Stomach smooth muscle (tissue), 2 donors: ENCODE results near the gene ST6GALNAC1.

Source experiments
- H3K27ac ChIP-seq: one replicate; pipeline ENCODE4 v1.7.0; 2013; ENCODE audit warnings: mild to moderate bottlenecking, low read length, inconsistent platforms
- H3K27me3 ChIP-seq, 2 donors: one replicate each; pipeline ENCODE4 v1.7.0; 2013; ENCODE audit warnings: low read length in 2 of 2; ENCODE audit not compliant: insufficient read depth in 2 of 2, control insufficient read depth in 1 of 2
- H3K36me3 ChIP-seq, 2 donors: one replicate each; pipeline ENCODE4 v1.7.0; 2013; ENCODE audit warnings: low read length in 2 of 2; ENCODE audit not compliant: control insufficient read depth in 2 of 2, insufficient read depth in 2 of 2
- H3K4me1 ChIP-seq: one replicate; pipeline ENCODE4 v1.7.0; 2013; ENCODE audit warnings: low read length; ENCODE audit not compliant: control insufficient read depth, insufficient read depth
- H3K4me3 ChIP-seq, 2 donors: one replicate each; pipeline ENCODE4 v1.7.0; 2013; ENCODE audit warnings: low read length in 2 of 2
- H3K9ac ChIP-seq, 2 donors: one replicate each; pipeline ENCODE4 v1.7.0; 2013; ENCODE audit warnings: low read length in 2 of 2, mild to moderate bottlenecking in 1 of 2
- H3K9me3 ChIP-seq, 2 donors: one replicate each; pipeline ENCODE4 v1.7.0; 2013; ENCODE audit warnings: low read length in 2 of 2; ENCODE audit not compliant: control insufficient read depth in 2 of 2
- donor health status: healthy.
- donor health status: Pancreatic carcinoma.

Gene ST6GALNAC1

DNA sequence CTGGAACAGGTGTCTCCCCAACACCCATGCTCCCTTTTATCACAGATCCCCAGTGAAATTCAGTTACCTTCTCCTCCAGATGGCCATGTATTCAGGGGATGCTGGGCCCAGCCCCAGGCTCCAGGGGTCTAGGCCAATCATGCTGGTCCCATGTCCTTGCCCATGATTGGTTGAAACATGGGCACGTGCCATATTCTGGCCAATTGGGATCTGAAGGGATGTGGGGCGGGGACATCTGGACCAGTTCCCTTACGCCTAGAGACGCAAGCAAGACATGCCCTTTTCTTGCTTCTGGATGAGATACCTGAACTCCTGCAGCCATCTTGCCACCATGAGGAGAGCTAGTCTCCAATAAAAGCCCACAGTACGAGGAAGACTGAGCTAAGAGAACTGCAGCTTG, 31.0 kb upstream of the ST6GALNAC1 start:
- H3K27me3 ChIP-seq, result no peaks in the 10 kb centered on the region
- peaks cover 11% of the 10 kb centered on the region for H3K4me1 ChIP-seq
- no peak overlapping the region for H3K4me3 ChIP-seq
- H3K9ac ChIP-seq, result no peak overlapping the region
- H3K9me3 ChIP-seq, result no peaks in the 10 kb centered on the region
- H3K27ac ChIP-seq, result no peak overlapping the region
- H3K36me3 ChIP-seq, result peaks cover 11 to 19% of the 10 kb centered on the region in 2 donors

DNA sequence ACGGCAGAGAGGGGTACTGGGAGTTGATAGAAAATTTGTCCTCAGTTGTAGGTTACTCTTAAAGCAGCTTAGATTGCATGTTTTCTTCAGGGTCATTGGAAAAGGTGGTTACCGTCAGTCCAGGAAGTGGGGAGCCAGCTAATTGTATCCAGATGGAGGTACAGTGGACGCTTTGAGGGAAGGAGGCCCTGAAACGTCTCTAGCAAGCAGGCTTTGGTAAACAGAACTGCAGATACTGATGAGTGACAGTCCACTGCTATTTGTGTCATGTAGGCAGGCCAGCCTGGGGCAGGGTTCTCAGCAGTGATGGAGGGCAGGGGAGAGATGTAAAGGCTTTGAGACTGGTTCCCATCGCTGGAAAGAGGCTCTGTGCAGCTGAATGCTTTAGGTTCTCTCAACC, 30.2 kb upstream of the ST6GALNAC1 start:
- Histone ChIP-seq H3K27me3 (no peaks in the 10 kb centered on the region), H3K27ac (no peak overlapping the region), H3K9ac (no peak overlapping the region), H3K4me1 (peaks cover 13% of the 10 kb centered on the region), H3K9me3 (no peaks in the 10 kb centered on the region), H3K36me3 (peaks cover 10 to 18% of the 10 kb centered on the region in 2 donors), H3K4me3 (no peak overlapping the region)

DNA sequence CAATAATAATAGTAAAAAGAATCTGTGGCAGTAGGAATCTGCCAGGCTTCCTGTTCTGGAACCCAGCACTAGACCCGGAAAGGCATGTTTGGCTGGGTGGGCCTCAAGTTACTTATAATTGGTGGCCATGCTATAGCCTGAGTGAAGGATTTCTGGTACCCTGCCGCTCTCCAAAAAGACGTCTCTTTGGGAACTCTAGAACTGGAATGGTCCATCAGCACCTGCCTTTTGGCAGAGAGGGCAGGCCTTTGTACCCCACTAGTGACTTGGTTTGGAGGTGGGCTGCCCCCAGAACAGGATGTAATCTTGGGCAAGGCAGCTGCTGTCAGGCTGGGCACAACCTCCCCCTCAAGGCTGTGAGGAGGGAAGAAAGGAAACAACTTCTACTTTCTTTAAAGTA, 29.3 kb upstream of the ST6GALNAC1 start:
- Histone ChIP-seq H3K4me1 (peaks cover 13% of the 10 kb centered on the region), H3K27me3 (no peaks in the 10 kb centered on the region), H3K9ac (no peak overlapping the region), H3K27ac (peak overlapping the region; percentile 46), H3K36me3 (peaks cover 3 to 10% of the 10 kb centered on the region in 2 donors), H3K4me3 (no peak overlapping the region), H3K9me3 (no peaks in the 10 kb centered on the region)

DNA sequence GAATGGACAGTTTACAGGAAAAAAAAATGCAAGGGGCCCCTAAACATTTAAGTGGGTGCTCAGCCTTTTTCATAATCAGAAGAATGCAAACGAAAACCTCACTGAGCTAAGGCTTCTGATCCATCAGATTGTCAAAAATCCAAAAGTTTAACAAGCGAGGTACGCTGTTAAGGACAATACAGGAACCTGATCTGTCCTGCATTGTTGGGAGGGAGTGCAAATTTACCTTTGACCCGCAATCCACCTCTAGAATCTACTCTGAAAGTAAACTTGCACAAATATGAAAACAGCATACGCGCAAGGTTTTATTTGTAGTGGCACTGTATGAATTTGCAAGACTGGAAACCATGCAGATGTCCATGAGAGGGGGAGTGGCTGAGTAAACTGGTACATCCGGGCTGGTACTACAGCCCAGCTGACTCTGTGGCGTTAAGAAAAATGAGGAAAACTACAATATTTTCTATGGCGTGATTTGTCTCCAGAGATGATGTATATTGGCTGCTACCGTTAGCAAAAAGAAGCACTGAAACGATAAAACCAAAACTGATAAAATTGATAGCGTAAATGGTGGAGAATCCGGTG, 28.8 kb upstream of the ST6GALNAC1 start:
- peak overlapping the region; percentile 90 to 91 for H3K4me3 ChIP-seq
- H3K9ac ChIP-seq, result peak overlapping the region; percentile 88 to 89
- H3K27me3 ChIP-seq, result no peaks in the 10 kb centered on the region
- H3K4me1 ChIP-seq, result peaks cover 13% of the 10 kb centered on the region
- H3K36me3 ChIP-seq, result peaks cover 2 to 7% of the 10 kb centered on the region in 2 donors
- H3K9me3 ChIP-seq, result no peaks in the 10 kb centered on the region
- H3K27ac ChIP-seq, result peak overlapping the region; percentile 82

DNA sequence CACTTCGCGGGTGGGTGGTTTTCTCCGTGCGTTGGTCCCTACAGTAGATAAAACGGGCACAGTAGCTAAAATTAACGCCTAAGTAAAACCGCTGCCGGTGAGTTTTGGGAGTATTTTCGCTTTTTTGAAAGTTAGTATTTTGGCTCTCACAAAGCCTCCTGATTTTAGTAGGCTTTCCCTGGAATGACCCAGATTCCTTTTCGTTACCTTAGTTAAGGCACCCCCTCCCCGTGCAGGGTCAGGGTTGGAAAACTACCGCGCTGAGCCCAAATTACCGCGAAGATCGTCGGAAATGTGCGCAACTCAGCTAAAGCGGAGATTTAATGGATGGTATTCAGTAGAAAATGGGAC, 28.3 kb upstream of the ST6GALNAC1 start:
- H3K27ac ChIP-seq, result peak overlapping the region; percentile 82

DNA sequence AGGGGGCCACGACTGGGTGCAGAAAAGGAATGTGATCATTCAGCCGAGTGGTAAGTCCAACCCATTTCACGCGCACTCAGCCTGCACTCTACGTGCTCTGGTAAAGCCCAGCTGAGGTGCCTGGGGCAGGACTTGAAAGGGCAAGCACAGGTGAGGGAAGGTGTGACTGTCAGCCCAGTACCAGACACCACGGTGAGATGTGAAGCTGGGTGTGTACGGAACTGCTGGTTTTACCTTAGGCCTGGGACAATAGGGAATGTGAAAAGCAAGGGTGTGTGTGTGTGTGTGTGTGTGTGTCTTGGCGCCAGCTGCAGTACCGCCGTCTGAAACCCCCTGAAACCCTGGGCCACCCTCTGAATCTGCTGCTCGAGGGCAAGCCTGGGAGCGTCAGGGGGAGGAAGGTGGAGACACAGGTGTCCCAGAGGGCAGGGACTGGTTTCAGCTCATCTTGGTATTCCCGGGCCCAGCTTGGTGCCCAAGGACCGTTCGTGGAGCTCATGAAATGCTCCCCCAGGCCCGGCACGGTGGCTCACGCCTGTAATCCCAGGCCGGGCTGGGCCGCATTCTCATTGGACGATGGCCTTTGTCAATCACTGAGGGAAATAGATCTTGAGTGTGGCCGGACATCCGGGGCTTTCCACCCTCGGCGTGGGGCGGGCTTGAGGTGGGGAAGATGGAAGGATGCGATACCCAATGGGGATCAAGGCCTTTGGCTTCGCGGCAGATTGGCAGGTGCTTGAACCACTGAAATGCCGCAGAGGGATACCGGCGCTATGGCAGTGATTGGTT, 27.8 kb upstream of the ST6GALNAC1 start:
- Histone ChIP-seq H3K36me3 (peaks cover 0 to 4% of the 10 kb centered on the region in 2 donors), H3K9ac (peak overlapping the region; percentile 86 to 88), H3K27ac (peak overlapping the region; percentile 82), H3K4me1 (peaks cover 13% of the 10 kb centered on the region), H3K9me3 (no peaks in the 10 kb centered on the region), H3K4me3 (peak overlapping the region; percentile 90 to 91), H3K27me3 (no peaks in the 10 kb centered on the region)

More for the DNA sequence above, 28.3 kb upstream of the ST6GALNAC1 start:
- H3K36me3 ChIP-seq, result peaks cover 0 to 4% of the 10 kb centered on the region in 2 donors
- peak overlapping the region; percentile 88 to 89 for H3K9ac ChIP-seq
- peaks cover 13% of the 10 kb centered on the region for H3K4me1 ChIP-seq
- no peaks in the 10 kb centered on the region for H3K9me3 ChIP-seq
- H3K4me3 ChIP-seq, result peak overlapping the region; percentile 90 to 91
- H3K27me3 ChIP-seq, result no peaks in the 10 kb centered on the region

DNA sequence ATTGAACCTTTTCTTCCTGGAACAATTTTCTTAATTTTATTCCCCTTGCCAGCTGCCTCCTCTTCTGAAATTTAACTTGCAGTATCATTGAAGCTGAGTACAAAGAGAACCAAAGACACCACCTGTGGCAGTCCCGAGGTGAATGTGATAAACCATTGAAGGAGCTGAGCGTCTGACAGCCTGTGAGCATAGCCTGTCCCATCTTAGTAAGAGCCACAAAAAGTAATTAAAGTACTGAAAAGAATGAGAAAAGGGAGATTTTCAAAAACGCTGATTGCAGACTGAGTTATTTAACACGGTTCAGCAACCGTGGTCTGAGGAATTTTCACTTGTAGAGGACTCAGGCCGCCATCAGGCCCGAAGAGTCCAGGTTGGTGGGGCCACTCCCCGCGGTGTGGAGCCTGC, 27.2 kb upstream of the ST6GALNAC1 start:
- Histone ChIP-seq H3K27me3 (peaks cover 0 to under 1% of the 10 kb centered on the region in 2 donors), H3K9ac (peak overlapping the region; percentile 62 to 86), H3K4me3 (peak overlapping the region; percentile 57 to 79), H3K27ac (no peak overlapping the region), H3K36me3 (peaks cover 0 to 3% of the 10 kb centered on the region in 2 donors), H3K9me3 (no peaks in the 10 kb centered on the region), H3K4me1 (peaks cover 13% of the 10 kb centered on the region)

DNA sequence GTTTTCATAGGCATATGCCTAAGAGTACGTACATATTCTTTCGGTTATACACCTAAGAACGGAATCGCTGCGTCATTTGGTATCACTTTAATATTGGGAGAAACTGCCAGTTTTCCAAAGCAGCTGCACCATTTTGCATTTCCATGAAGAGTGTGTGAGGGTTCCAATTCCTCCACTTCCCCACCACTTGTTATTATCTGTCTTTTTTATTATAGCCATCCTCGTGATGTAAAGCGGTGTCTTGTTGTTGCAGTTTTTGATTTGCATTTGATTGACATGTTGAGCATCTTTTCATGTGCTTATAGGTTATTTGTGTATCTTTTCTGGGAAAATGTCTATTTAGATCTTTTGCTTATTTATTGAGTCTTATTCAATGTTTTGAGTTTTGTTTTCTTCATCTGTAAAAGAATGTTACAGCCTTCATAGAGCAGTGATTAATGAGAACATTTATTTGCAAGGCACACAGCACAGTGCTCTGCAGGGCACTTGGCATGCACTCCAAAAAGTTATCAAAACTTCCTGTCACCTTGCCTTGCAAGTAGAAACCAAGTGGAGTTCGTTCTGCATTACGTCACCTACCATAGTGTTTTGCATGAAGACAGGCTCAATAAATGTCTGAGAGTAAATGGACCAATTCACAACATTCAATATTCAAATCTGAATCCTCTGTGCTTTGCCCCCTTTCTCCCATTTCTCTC, 26.6 kb upstream of the ST6GALNAC1 start:
- no peak overlapping the region for H3K27ac ChIP-seq
- H3K9ac ChIP-seq, result no peak overlapping the region
- H3K27me3 ChIP-seq, result peaks cover 0 to 2% of the 10 kb centered on the region in 2 donors
- H3K9me3 ChIP-seq, result no peaks in the 10 kb centered on the region
- peaks cover 13% of the 10 kb centered on the region for H3K4me1 ChIP-seq
- no peak overlapping the region for H3K4me3 ChIP-seq
- H3K36me3 ChIP-seq, result peaks cover 0 to 3% of the 10 kb centered on the region in 2 donors

DNA sequence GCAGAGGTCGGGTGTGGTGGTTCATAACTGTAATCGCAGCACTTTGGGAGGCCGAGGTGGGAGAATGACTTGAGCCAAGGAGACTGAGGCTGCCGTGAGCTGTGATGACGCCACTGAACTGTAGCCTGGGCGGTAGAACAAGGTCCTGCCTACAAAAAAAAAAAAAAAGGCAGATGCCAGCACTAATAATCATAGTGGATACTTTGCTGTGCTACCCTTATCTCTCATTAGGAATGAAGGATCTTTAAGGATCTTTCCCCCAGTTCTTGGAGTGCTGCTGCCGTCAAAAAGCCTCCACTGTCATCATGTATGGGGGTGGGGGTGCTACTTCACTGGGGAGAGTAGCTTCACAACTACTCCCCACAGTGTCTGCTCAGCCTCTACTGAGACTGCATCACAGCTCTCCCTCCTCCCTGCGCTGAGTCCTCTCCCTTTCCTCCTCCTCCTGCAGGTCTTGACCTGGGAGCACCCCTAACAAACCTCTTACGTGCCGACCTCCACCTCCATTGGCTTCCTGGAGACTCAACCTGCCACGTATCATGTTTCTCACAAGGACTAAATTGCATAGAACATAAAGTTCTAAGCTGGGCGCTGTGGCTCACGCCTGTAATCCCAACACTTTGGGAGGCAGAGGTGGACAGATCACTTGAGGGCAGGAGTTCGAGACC, 24.4 kb upstream of the ST6GALNAC1 start:
- H3K27me3 ChIP-seq, result peaks cover 2 to 3% of the 10 kb centered on the region in 2 donors
- H3K9me3 ChIP-seq, result no peaks in the 10 kb centered on the region
- no peak overlapping the region for H3K4me3 ChIP-seq
- no peaks in the 10 kb centered on the region for H3K36me3 ChIP-seq
- no peak overlapping the region for H3K9ac ChIP-seq
- H3K27ac ChIP-seq, result no peak overlapping the region
- H3K4me1 ChIP-seq, result peaks cover 13% of the 10 kb centered on the region

DNA sequence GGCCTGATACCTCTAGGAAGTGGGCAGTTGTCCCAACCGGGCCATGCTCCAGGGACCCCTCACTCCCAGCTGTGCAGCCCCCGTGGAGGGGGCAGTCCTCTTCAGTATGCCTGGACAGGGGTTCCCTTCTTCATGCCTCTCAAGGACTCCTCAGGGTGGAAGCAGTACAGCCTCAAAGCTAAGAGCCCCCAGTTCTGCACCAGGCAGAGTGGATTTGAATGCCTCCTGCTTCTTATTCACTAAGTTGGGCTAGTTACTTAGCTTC, 23.9 kb upstream of the ST6GALNAC1 start:
- Histone ChIP-seq H3K27ac (no peak overlapping the region), H3K9ac (no peak overlapping the region), H3K9me3 (no peaks in the 10 kb centered on the region), H3K4me1 (peaks cover 12% of the 10 kb centered on the region), H3K36me3 (no peaks in the 10 kb centered on the region), H3K27me3 (peaks cover 2 to 3% of the 10 kb centered on the region in 2 donors), H3K4me3 (no peak overlapping the region)
